DOHH2 (cell line): ENCODE data around the gene RNASE3.

Experiments used
- EZH2phosphoT487 ChIP-seq: fragments of 200-600 bp; sonication (generic); IDR thresholded peaks from 2 replicates; pipeline ENCODE4 v1.6.1; 2017; ENCODE audit warnings: borderline replicate concordance, mild to moderate bottlenecking, antibody characterized with exemption, low read length, moderate library complexity, mixed read lengths
- TF ChIP-seq, protein P1 (sequence below): fragments of 200-600 bp; sonication (generic); IDR thresholded peaks from one replicate; pipeline ENCODE4 v1.5.1; 2014; ENCODE audit warnings: antibody characterized with exemption, mild to moderate bottlenecking, low read depth, low read length; ENCODE audit not compliant: poor library complexity, severe bottlenecking

- TF ChIP-seq, protein P1, sequence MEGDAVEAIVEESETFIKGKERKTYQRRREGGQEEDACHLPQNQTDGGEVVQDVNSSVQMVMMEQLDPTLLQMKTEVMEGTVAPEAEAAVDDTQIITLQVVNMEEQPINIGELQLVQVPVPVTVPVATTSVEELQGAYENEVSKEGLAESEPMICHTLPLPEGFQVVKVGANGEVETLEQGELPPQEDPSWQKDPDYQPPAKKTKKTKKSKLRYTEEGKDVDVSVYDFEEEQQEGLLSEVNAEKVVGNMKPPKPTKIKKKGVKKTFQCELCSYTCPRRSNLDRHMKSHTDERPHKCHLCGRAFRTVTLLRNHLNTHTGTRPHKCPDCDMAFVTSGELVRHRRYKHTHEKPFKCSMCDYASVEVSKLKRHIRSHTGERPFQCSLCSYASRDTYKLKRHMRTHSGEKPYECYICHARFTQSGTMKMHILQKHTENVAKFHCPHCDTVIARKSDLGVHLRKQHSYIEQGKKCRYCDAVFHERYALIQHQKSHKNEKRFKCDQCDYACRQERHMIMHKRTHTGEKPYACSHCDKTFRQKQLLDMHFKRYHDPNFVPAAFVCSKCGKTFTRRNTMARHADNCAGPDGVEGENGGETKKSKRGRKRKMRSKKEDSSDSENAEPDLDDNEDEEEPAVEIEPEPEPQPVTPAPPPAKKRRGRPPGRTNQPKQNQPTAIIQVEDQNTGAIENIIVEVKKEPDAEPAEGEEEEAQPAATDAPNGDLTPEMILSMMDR, result no peak
- no peak for TF ChIP-seq EZH2phosphoT487
These were observed 16.0 kb downstream of the RNASE3 start for GRCh38 chr14:20907214-20907613.
